ENCODE measurements around the gene CTDSPL2. TPM values are rescaled to one million over a fixed set of nuclear protein-coding genes. Genes with fewer than 3 reads are reported as not detected.

Gene CTDSPL2
- total and polyA plus RNA-seq, 2 of the 8 experiments (the other 6 are each of a cell fraction or from before 2014, with no cell fraction given): 25.2 to 64.7 TPM

GRCh38 chr15:44426975-44427755, at the start of gene CTDSPL2 (continued):
- TF ChIP-seq RBBP5 (IDR thresholded peaks at IDR 0.05; ENCODE audit: borderline replicate concordance, low read depth, low read length) (peak; percentile 56; the same call in 1 of the 2 replicates), POU5F1 (IDR thresholded peaks at IDR 0.05; ENCODE audit: low read depth, low read length) (no peak), MAX (IDR thresholded peaks at IDR 0.05) (peak; percentile 65), HDAC2 (IDR thresholded peaks at IDR 0.05; ENCODE audit: borderline replicate concordance in 1 of 2, low read depth in 2 of 2, low read length in 2 of 2) (no peak; a peak in 1 of 4 replicates), TBP (IDR thresholded peaks at IDR 0.05; ENCODE audit: low read depth, low read length) (peak; percentile 86), CHD2 (IDR thresholded peaks at IDR 0.05; ENCODE audit: low read length) (peak; percentile 18; the same call in 1 of the 2 replicates), KDM4A (IDR thresholded peaks at IDR 0.05; ENCODE audit: low read depth, low read length, severe bottlenecking) (no peak), GTF2F1 (IDR thresholded peaks at IDR 0.05; ENCODE audit: borderline replicate concordance, low read depth, low read length) (no peak; the same call in 1 of the 2 replicates), SP1 (IDR thresholded peaks at IDR 0.05; ENCODE audit: low read depth, low read length) (peak; percentile 30; the same call in 1 of the 2 replicates), CEBPB (IDR thresholded peaks at IDR 0.05; ENCODE audit: low read depth, low read length) (0 out of 2 replicates have a peak, but pooled peaks have one; percentile 21)
